ENCODE results near the gene PSMC3. TPM values are rescaled to one million over a fixed set of nuclear protein-coding genes. Genes with fewer than 3 reads are reported as not detected.

Gene PSMC3
- total and polyA plus RNA-seq, 9 of the 15 experiments (the other 6 are each of a cell fraction or from before 2014, with no cell fraction given): 44.3 to 324 (median 240) TPM

DNA sequence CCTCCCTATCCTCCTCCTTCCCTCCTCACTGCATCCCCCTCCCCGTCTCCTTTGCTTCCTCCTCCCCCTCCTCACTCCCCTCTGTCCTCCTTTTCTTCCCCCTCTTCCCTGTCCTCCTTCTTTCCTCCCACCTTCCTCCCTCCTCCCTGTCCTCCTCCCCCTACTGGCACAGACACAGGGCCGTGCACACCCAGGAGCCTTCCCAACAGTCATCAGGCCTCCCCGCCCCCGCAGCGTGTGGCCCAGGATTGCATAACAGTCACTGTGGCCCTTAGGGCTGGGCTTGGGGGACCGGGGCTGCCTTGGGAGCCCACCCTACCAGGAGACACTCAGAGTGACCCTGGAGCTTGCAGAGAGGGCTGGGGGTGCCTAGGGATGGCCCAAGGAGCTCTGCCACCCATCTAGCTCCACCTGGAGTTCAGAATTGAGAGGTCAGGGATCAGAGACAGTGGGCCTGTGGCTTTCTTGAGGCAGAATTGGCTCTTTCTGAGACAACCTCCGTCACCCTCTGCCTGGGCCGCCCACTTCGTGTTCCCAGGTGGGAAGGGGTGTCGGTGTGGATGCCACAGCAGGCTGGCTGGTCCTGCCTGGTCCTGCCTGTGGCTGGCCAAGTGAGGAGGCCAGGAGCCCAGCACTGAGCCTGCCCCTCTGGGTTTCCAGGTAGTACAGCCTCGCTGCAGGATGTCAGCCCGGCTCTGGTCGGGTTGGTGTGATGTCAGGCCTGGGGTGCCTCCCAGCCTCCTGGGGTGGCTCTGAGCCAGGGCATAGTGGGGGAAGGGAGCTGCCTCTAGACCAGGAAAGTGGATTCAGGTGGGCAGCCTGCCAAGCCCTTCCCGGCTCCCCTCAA lies 49.5 kb downstream of the PSMC3 start (continued):
- TF ChIP-seq, protein P1, sequence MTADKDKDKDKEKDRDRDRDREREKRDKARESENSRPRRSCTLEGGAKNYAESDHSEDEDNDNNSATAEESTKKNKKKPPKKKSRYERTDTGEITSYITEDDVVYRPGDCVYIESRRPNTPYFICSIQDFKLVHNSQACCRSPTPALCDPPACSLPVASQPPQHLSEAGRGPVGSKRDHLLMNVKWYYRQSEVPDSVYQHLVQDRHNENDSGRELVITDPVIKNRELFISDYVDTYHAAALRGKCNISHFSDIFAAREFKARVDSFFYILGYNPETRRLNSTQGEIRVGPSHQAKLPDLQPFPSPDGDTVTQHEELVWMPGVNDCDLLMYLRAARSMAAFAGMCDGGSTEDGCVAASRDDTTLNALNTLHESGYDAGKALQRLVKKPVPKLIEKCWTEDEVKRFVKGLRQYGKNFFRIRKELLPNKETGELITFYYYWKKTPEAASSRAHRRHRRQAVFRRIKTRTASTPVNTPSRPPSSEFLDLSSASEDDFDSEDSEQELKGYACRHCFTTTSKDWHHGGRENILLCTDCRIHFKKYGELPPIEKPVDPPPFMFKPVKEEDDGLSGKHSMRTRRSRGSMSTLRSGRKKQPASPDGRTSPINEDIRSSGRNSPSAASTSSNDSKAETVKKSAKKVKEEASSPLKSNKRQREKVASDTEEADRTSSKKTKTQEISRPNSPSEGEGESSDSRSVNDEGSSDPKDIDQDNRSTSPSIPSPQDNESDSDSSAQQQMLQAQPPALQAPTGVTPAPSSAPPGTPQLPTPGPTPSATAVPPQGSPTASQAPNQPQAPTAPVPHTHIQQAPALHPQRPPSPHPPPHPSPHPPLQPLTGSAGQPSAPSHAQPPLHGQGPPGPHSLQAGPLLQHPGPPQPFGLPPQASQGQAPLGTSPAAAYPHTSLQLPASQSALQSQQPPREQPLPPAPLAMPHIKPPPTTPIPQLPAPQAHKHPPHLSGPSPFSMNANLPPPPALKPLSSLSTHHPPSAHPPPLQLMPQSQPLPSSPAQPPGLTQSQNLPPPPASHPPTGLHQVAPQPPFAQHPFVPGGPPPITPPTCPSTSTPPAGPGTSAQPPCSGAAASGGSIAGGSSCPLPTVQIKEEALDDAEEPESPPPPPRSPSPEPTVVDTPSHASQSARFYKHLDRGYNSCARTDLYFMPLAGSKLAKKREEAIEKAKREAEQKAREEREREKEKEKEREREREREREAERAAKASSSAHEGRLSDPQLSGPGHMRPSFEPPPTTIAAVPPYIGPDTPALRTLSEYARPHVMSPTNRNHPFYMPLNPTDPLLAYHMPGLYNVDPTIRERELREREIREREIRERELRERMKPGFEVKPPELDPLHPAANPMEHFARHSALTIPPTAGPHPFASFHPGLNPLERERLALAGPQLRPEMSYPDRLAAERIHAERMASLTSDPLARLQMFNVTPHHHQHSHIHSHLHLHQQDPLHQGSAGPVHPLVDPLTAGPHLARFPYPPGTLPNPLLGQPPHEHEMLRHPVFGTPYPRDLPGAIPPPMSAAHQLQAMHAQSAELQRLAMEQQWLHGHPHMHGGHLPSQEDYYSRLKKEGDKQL (CRISPR knock-in tag; IDR thresholded peaks at IDR 0.05; ENCODE audit: borderline replicate concordance): no peak
- TF ChIP-seq TAF15 (IDR thresholded peaks at IDR 0.05; ENCODE audit: low read depth, low read length) (no peak), SRSF3 (IDR thresholded peaks at IDR 0.05; ENCODE audit: insufficient read depth, low read length) (no peak), POLR2G (IDR thresholded peaks at IDR 0.05; ENCODE audit: low read depth, low read length) (peak; percentile 41; the same call in 1 of the 2 replicates), ZBTB7A (IDR thresholded peaks at IDR 0.05; ENCODE audit: borderline replicate concordance, control insufficient read depth, low read depth, low read length) (peak; percentile 36; the same call in 1 of the 2 replicates), RNF2 (IDR thresholded peaks at IDR 0.05) (no peak), MCM2 (IDR thresholded peaks at IDR 0.05; ENCODE audit: low read depth) (peak; percentile 87), ZFP1 (CRISPR knock-in tag; IDR thresholded peaks at IDR 0.05) (no peak), ZNF717 (CRISPR knock-in tag; IDR thresholded peaks at IDR 0.05) (no peak), ZNF41 (CRISPR knock-in tag; conservative IDR thresholded peaks at IDR 0.05) (no peak), ZC3H4 (CRISPR knock-in tag; IDR thresholded peaks at IDR 0.05; ENCODE audit: borderline replicate concordance) (peak; percentile 76; the same call in 1 of the 2 replicates), NELFE (IDR thresholded peaks at IDR 0.05; ENCODE audit: insufficient read depth, insufficient read length) (no peak), HDGF (IDR thresholded peaks at IDR 0.05) (peak; percentile 71; the same call in 1 of the 2 replicates), NRF1 (conservative IDR thresholded peaks at IDR 0.05 in 1 of 2, IDR thresholded peaks at IDR 0.05 in 1 of 2) (no peak), SAFB (IDR thresholded peaks at IDR 0.05; ENCODE audit: borderline replicate concordance, low read depth, low read length) (no peak), CBX5 (IDR thresholded peaks at IDR 0.05; ENCODE audit: borderline replicate concordance, low read depth) (no peak), FOXA3 (CRISPR knock-in tag; conservative IDR thresholded peaks at IDR 0.05 in 1 of 2, IDR thresholded peaks at IDR 0.05 in 1 of 2) (no peak), FOXK2 (conservative IDR thresholded peaks at IDR 0.05 in 1 of 2, IDR thresholded peaks at IDR 0.05 in 1 of 2; ENCODE audit: low read depth in 2 of 2) (peak in 1 of 2 experiments; percentile 21; a peak in 1 of 4 replicates), MTA1 (IDR thresholded peaks at IDR 0.05; ENCODE audit: borderline replicate concordance) (peak; percentile 84), ZBED1 (IDR thresholded peaks at IDR 0.05) (no peak), ETS2 (tag; IDR thresholded peaks at IDR 0.05; ENCODE audit: borderline replicate concordance, poor library complexity, severe bottlenecking) (no peak), ZNF696 (CRISPR knock-in tag; conservative IDR thresholded peaks at IDR 0.05) (no peak)
- TF ChIP-seq, protein P2, sequence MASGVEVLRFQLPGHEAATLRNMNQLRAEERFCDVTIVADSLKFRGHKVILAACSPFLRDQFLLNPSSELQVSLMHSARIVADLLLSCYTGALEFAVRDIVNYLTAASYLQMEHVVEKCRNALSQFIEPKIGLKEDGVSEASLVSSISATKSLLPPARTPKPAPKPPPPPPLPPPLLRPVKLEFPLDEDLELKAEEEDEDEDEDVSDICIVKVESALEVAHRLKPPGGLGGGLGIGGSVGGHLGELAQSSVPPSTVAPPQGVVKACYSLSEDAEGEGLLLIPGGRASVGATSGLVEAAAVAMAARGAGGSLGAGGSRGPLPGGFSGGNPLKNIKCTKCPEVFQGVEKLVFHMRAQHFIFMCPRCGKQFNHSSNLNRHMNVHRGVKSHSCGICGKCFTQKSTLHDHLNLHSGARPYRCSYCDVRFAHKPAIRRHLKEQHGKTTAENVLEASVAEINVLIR (CRISPR knock-in tag; IDR thresholded peaks at IDR 0.05): no peak
